ENCODE data around the gene ZNF629.

DNA sequence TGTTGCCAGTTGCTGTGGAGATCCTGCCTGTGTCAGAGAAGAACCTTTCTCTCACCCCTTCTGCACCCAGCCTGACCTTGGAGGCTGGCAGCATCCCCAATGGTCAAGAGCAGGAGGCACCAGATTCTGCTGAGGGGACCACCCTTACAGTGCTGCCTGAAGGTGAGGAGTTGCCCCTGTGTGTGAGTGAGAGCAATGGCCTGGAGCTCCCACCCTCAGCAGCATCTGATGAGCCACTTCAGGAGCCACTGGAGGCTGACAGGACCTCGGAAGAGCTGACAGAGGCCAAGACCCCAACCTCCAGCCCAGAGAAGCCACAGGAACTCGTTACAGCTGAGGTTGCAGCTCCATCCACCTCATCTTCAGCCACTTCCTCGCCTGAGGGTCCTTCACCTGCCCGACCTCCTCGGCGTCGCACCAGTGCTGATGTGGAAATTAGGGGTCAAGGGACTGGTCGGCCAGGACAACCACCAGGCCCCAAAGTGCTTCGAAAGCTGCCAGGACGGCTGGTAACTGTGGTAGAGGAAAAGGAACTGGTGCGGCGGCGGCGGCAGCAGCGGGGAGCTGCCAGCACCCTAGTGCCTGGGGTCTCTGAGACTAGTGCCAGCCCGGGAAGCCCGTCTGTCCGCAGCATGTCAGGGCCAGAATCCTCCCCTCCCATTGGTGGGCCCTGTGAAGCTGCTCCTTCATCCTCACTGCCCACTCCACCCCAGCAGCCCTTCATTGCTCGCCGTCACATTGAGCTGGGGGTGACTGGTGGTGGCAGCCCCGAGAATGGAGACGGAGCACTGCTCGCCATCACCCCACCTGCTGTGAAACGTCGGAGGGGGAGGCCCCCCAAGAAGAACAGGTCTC lies 49.0 kb downstream of the ZNF629 start:
- TF ChIP-seq CTCF (conservative IDR thresholded peaks at IDR 0.05; ENCODE audit: low read depth, low read length) (no peak), POLR2A (IDR thresholded peaks at IDR 0.05; ENCODE audit: low read depth, low read length) (no peak), ELK1 (IDR thresholded peaks at IDR 0.05; ENCODE audit: borderline replicate concordance, low read depth, low read length) (no peak), RAD21 (IDR thresholded peaks at IDR 0.05; ENCODE audit: low read length) (no peak)
- TF ChIP-seq, protein P1, sequence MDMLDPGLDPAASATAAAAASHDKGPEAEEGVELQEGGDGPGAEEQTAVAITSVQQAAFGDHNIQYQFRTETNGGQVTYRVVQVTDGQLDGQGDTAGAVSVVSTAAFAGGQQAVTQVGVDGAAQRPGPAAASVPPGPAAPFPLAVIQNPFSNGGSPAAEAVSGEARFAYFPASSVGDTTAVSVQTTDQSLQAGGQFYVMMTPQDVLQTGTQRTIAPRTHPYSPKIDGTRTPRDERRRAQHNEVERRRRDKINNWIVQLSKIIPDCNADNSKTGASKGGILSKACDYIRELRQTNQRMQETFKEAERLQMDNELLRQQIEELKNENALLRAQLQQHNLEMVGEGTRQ (IDR thresholded peaks at IDR 0.05; ENCODE audit: low read depth, low read length), result no peak

Measured in IMR-90 (cell line).